Stimulated activated naive CD4-positive, alpha-beta T cell (primary cell): ENCODE results near the gene C19orf12.

ENCODE experiments used
- DNase-seq, 6 experiments: peaks; one replicate each; lab custom pipeline; 2025; lab: John Stamatoyannopoulos, UW

C19orf12 gene

GRCh38 chr19:29695765-29696564, 19.1 kb downstream of the C19orf12 start:
- DNase-seq = no peak

- peak; percentile 63 to 85 (median 75) for DNase-seq
Observed at GRCh38 chr19:29694669-29695627, 20.1 kb downstream of the C19orf12 start.

- DNase-seq = no peak
Observed at GRCh38 chr19:29694161-29694560, 20.9 kb downstream of the C19orf12 start.

- DNase-seq = peak in 5 of 6 experiments; percentile 22 to 65 (median 30)
Observed at GRCh38 chr19:29690842-29691241, 24.2 kb downstream of the C19orf12 start.

- DNase-seq = no peak
Observed at GRCh38 chr19:29687897-29688728, 26.9 kb downstream of the C19orf12 start.

- no peak for DNase-seq
Observed at GRCh38 chr19:29687244-29687896, 27.7 kb downstream of the C19orf12 start.

GRCh38 chr19:29686285-29686805, 28.7 kb downstream of the C19orf12 start:
- no peak for DNase-seq

- no peak for DNase-seq
Observed at GRCh38 chr19:29685326-29685725, 29.7 kb downstream of the C19orf12 start.

- DNase-seq = no peak
Observed at GRCh38 chr19:29683009-29683408, 32.1 kb downstream of the C19orf12 start.

- no peak for DNase-seq
Observed at GRCh38 chr19:29682236-29682895, 32.7 kb downstream of the C19orf12 start.

- DNase-seq = no peak
Observed at GRCh38 chr19:29681422-29682235, 33.4 kb downstream of the C19orf12 start.

GRCh38 chr19:29680937-29681336, 34.1 kb downstream of the C19orf12 start:
- DNase-seq = no peak

GRCh38 chr19:29680447-29680846, 34.6 kb downstream of the C19orf12 start:
- DNase-seq = peak; percentile 48 to 76 (median 66)

GRCh38 chr19:29679598-29680210, 35.4 kb downstream of the C19orf12 start:
- no peak for DNase-seq

GRCh38 chr19:29678484-29679106, 36.5 kb downstream of the C19orf12 start:
- DNase-seq = no peak

- DNase-seq = no peak
Observed at GRCh38 chr19:29677001-29677817, 37.9 kb downstream of the C19orf12 start.

GRCh38 chr19:29676586-29676985, 38.5 kb downstream of the C19orf12 start:
- no peak for DNase-seq

GRCh38 chr19:29675650-29676186, 39.3 kb downstream of the C19orf12 start:
- DNase-seq = no peak
